B cell (primary cell): ENCODE data around the gene IL12RB1. TPM values are rescaled to one million over a fixed set of nuclear protein-coding genes. Genes with fewer than 3 reads are reported as not detected.

Experiments used
- ATAC-seq: fragments of 200-7000 bp; cut with Tn5 transposase; one replicate; pipeline ENCODE4 v1.10.0; 2021; ENCODE audit warnings: low read depth, mild to moderate bottlenecking, moderate number of reproducible peaks, moderate library complexity
- CTCF ChIA-PET: fragments of 350-600 bp; sonication (Branson Sonifier 250); formaldehyde crosslinking; loops from one replicate; lab custom pipeline; 2021; ENCODE audit warnings: antibody characterized with exemption, inconsistent platforms; lab: Charles Lee
- POLR2A ChIA-PET: fragments of 350-600 bp; sonication (Branson Sonifier 250); formaldehyde crosslinking; loops from one replicate; lab custom pipeline; 2021; ENCODE audit warnings: antibody characterized with exemption; lab: Charles Lee
- DNase-seq: peaks from one replicate; pipeline ENCODE4 v3.0.0; 2013
- H2AFZ ChIP-seq: 2 replicates; pipeline ENCODE4 v1.6.1; 2012; ENCODE audit warnings: mild to moderate bottlenecking, low read depth, low read length; ENCODE audit not compliant: insufficient read depth, poor library complexity, severe bottlenecking
- H3K27ac ChIP-seq, 2 donors: 1 replicate in 1 of 2; 2 replicates in 1 of 2; pipeline ENCODE4 v1.5.1; 2012 to 2013; ENCODE audit warnings: low read length in 2 of 2, mild to moderate bottlenecking in 2 of 2, moderate library complexity in 1 of 2
- H3K27me3 ChIP-seq, 4 experiments: fragments of 200-600 bp in 1 of 4; sonication (generic) in 1 of 4; replicated peaks in 1 of 4; 1 replicate in 2 of 4; 2 replicates in 2 of 4; pipeline versions ENCODE4 v1.6.1 to v1.7.0; 2013 to 2016; ENCODE audit warnings: low read length in 3 of 4, mild to moderate bottlenecking in 2 of 4, mixed read lengths in 1 of 4, moderate library complexity in 1 of 4; ENCODE audit not compliant: insufficient read depth in 4 of 4, control insufficient read depth in 3 of 4; ENCODE audit errors: control extremely low read depth in 1 of 4
- H3K36me3 ChIP-seq, 2 experiments: replicated peaks in 1 of 2; 1 replicate in 1 of 2; 2 replicates in 1 of 2; pipeline versions ENCODE4 v1.6.1 to v1.7.1; 2013; ENCODE audit warnings: low read length in 1 of 2; ENCODE audit not compliant: insufficient read depth in 2 of 2, control insufficient read depth in 1 of 2; ENCODE audit errors: control extremely low read depth in 1 of 2, extremely low read depth in 1 of 2
- H3K4me1 ChIP-seq, 2 donors: fragments of 200-600 bp in 1 of 2; sonication (generic) in 1 of 2; 1 replicate in 1 of 2; 2 replicates in 1 of 2; pipeline versions ENCODE4 v1.5.1 to v1.6.1; 2013 to 2017; ENCODE audit warnings: low read length in 2 of 2; ENCODE audit not compliant: control insufficient read depth in 2 of 2, insufficient read depth in 2 of 2
- H3K4me2 ChIP-seq: replicated peaks from 2 replicates; pipeline ENCODE3; 2012; ENCODE audit warnings: mild to moderate bottlenecking, low read depth, low read length; ENCODE audit not compliant: poor library complexity, severe bottlenecking
- H3K4me3 ChIP-seq, 5 experiments: fragments of 200-600 bp in 1 of 5; sonication (generic) in 1 of 5; 1 replicate in 3 of 5; 2 replicates in 2 of 5; pipeline versions ENCODE4 v1.5.1 to v1.7.0; 2011 to 2016; ENCODE audit warnings: low read length in 4 of 5, mild to moderate bottlenecking in 4 of 5, low read depth in 2 of 5, control low read depth in 1 of 5, moderate library complexity in 1 of 5; ENCODE audit not compliant: insufficient read depth in 1 of 5; ENCODE audit errors: control extremely low read depth in 1 of 5, extremely low read depth in 1 of 5
- H3K79me2 ChIP-seq: fragments of 200-600 bp; sonication (generic); one replicate; pipeline ENCODE4 v1.6.0; 2016; ENCODE audit warnings: low read length; ENCODE audit not compliant: control insufficient read depth, insufficient read depth
- H3K9ac ChIP-seq: fragments of 200-600 bp; sonication (generic); 2 replicates; pipeline ENCODE4 v1.6.1; 2017; ENCODE audit warnings: mild to moderate bottlenecking, low read length, moderate library complexity
- H3K9me3 ChIP-seq, 3 donors: one replicate each; pipeline versions ENCODE4 v1.6.1 to v1.7.1; 2013; ENCODE audit warnings: low read length in 2 of 3; ENCODE audit not compliant: control insufficient read depth in 2 of 3, insufficient read depth in 1 of 3; ENCODE audit errors: control extremely low read depth in 1 of 3
- H4K20me1 ChIP-seq: 2 replicates; pipeline ENCODE4 v1.6.0; 2012; ENCODE audit warnings: mild to moderate bottlenecking, low read length; ENCODE audit not compliant: insufficient read depth, control insufficient read depth, poor library complexity, severe bottlenecking
- H3K27ac Mint-ChIP-seq: one replicate; pipeline ENCODE4 v1.8.0; 2021; ENCODE audit warnings: mixed read lengths
- H3K27me3 Mint-ChIP-seq: one replicate; pipeline ENCODE4 v1.8.0; 2021; ENCODE audit warnings: mixed read lengths
- H3K4me1 Mint-ChIP-seq: one replicate; pipeline ENCODE4 v1.8.0; 2021; ENCODE audit warnings: mixed read lengths
- H3K4me3 Mint-ChIP-seq: one replicate; pipeline ENCODE4 v1.8.0; 2021; ENCODE audit warnings: mixed read lengths
- H3K9me3 Mint-ChIP-seq: one replicate; pipeline ENCODE4 v1.8.0; 2022; ENCODE audit warnings: mixed read lengths; ENCODE audit not compliant: insufficient read depth
- EZH2 ChIP-seq: IDR thresholded peaks from 2 replicates; pipeline ENCODE4 v1.6.1; 2012; ENCODE audit warnings: borderline replicate concordance, low read depth, mild to moderate bottlenecking, moderate library complexity, low read length; ENCODE audit not compliant: insufficient read depth, poor library complexity, severe bottlenecking
- WGBS: methylation state at CpG from one replicate; pipeline ENCODE4 v1.1.5; 2013; ENCODE audit warnings: missing lambda C conversion rate; ENCODE audit not compliant: insufficient coverage; 5-methylcytosine and 5-hydroxymethylcytosine counted together
- intact Hi-C: fragments of 100-400 bp; cut with micrococcal nuclease; formaldehyde crosslinking; loops from one replicate; pipeline ENCODE4 v1.10.0; 2022
- polyA plus RNA-seq: library from polyadenylated mRNA; depleted of rRNA; stranded (reverse); fragments of >200 nt; gene quantifications from 2 replicates; pipeline ENCODE4 v1.2.3, GENCODE V29; 2012
- total RNA-seq, 2 donors: library from RNA; stranded (reverse); fragments of 120-200 nt in 1 of 2; gene quantifications; 1 replicate in 1 of 2; 2 replicates in 1 of 2; pipeline versions ENCODE4 v1.2.3 to v1.2.4, GENCODE V29; 2013 to 2022
- TF ChIP-seq, protein P1 (sequence below): fragments of 200-600 bp; IDR thresholded peaks from one replicate; pipeline ENCODE4 v1.8.0; 2022; ENCODE audit warnings: antibody characterized with exemption, mild to moderate bottlenecking

Gene IL12RB1
- total and polyA plus RNA-seq, 2 donors (not counting 1 experiment from before 2014, with no cell fraction given): 18.8 to 24.5 TPM

DNA sequence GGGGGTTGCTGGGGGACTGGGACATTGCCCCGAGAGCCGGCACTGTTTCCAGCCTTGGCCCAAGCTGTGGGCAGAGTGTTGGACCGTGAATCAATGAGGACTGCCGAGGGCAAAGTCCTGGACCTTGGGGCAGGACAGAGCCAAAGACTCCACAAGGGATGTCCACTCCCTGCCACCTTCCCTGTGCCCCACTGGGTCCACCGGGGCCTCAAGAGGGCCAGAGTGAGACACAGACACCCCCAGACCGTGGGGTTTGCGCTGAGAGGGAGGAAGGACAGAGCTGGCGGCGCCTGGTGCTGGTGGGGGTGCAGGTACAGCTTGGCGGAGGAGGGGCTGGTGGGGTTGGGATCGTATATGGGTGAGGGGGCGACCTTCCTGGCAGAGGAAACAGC, 22.6 kb upstream of the IL12RB1 start:
- TF ChIP-seq, protein P1, sequence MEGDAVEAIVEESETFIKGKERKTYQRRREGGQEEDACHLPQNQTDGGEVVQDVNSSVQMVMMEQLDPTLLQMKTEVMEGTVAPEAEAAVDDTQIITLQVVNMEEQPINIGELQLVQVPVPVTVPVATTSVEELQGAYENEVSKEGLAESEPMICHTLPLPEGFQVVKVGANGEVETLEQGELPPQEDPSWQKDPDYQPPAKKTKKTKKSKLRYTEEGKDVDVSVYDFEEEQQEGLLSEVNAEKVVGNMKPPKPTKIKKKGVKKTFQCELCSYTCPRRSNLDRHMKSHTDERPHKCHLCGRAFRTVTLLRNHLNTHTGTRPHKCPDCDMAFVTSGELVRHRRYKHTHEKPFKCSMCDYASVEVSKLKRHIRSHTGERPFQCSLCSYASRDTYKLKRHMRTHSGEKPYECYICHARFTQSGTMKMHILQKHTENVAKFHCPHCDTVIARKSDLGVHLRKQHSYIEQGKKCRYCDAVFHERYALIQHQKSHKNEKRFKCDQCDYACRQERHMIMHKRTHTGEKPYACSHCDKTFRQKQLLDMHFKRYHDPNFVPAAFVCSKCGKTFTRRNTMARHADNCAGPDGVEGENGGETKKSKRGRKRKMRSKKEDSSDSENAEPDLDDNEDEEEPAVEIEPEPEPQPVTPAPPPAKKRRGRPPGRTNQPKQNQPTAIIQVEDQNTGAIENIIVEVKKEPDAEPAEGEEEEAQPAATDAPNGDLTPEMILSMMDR: no peak
- no peak for TF ChIP-seq EZH2
- Histone ChIP-seq H3K27me3 (no peaks in the 10 kb centered on the region), H3K9me3 (no peaks in the 10 kb centered on the region), H3K4me2 (peak overlapping the region; percentile 99), H2AFZ (peak overlapping the region; percentile 64), H3K4me1 (peaks cover 57 to 71% of the 10 kb centered on the region in 2 donors), H3K36me3 (peaks cover 0 to 24% of the 10 kb centered on the region in 2 experiments), H3K9ac (peak overlapping the region; percentile 81), H3K79me2 (peaks cover 49% of the 10 kb centered on the region), H4K20me1 (peaks cover 25% of the 10 kb centered on the region), H3K4me3 (peak overlapping the region in 4 of 5 experiments; percentile 50 to 71 (median 64)), H3K27ac (peak overlapping the region; percentile 71 to 82)
- Mint-ChIP-seq H3K4me3 (peak overlapping the region; percentile 74), H3K4me1 (peaks cover 65% of the 10 kb centered on the region), H3K27me3 (no peaks in the 10 kb centered on the region), H3K27ac (peak overlapping the region; percentile 84), H3K9me3 (no peaks in the 10 kb centered on the region)
- ChIA-PET CTCF (interaction anchor here (0.6 to 6.2 kb wide), 18 partner anchors 9 to 180 kb away, joined by 3 to 58 read pairs (median 3); partner anchors contain the start of genes ARRDC2, CCDC124, IL12RB1 and MAST3), POLR2A (interaction anchor here (0.6 to 2.4 kb wide), 10 partner anchors 9 to 390 kb away, joined by 3 to 21 read pairs (median 6); partner anchors contain the start of genes ARRDC2, IL12RB1, JUND and MAP1S)
- WGBS: 62% methylated on average over 10 of the region's 12 CpGs
- peak; percentile 46 for DNase-seq
- peak; percentile 9 for ATAC-seq
- intact Hi-C loops: loop anchor here (5.0 kb wide), 1 partner anchor 52 kb away; no protein-coding TSS in a partner anchor

DNA sequence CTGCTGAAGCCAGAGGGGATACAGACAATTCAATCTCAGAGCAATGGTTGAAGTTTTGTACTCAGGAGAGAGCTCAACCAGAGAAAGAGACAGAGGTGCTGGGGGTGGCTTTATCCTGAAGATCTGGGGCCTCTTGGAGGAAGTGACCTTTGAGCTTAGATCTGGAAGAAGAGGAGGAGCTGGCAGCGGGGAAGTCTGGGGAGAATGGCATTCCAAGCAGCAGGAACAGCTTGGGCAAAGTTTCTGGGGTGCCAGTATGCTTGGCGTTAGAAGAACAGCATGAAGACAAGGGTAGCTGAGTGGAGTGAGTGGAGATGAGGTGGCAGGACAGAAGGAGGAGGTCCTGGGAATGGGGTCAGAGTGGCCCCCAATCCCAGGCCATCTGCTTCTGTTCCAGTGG, 22.2 kb upstream of the IL12RB1 start:
- H3K4me1 Mint-ChIP-seq: peaks cover 66% of the 10 kb centered on the region
- POLR2A ChIA-PET: interaction anchor here (0.6 to 2.4 kb wide), 7 partner anchors 10 to 260 kb away, joined by 3 to 21 read pairs (median 5); partner anchors contain the start of genes ARRDC2, IL12RB1 and MAST3
- H3K27me3 Mint-ChIP-seq: no peaks in the 10 kb centered on the region
- H3K36me3 ChIP-seq: peaks cover 0 to 21% of the 10 kb centered on the region in 2 experiments
- H2AFZ ChIP-seq: no peak overlapping the region
- H3K9me3 ChIP-seq: no peaks in the 10 kb centered on the region
- TF ChIP-seq EZH2: no peak
- TF ChIP-seq, protein P1: no peak
- no peak overlapping the region for H3K4me3 ChIP-seq
- DNase-seq (no peak), ATAC-seq (no peak)
- no peak overlapping the region for H3K9ac ChIP-seq
- H3K9me3 Mint-ChIP-seq: no peaks in the 10 kb centered on the region
- intact Hi-C loops: loop anchor here (5.0 kb wide), 1 partner anchor 52 kb away; no protein-coding TSS in a partner anchor
- peaks cover 48% of the 10 kb centered on the region for H3K79me2 ChIP-seq
- H3K4me1 ChIP-seq: peaks cover 60 to 75% of the 10 kb centered on the region in 2 donors
- peak overlapping the region; percentile 84 for H3K27ac Mint-ChIP-seq
- 86% methylated on average over 2 of the region's 2 CpGs for WGBS
- H3K27ac ChIP-seq: peak overlapping the region; percentile 71 to 82
- peak overlapping the region; percentile 74 for H3K4me3 Mint-ChIP-seq
- CTCF ChIA-PET: interaction anchor here (0.6 to 6.2 kb wide), 18 partner anchors 9 to 179 kb away, joined by 3 to 58 read pairs (median 3); partner anchors contain the start of genes ARRDC2, CCDC124, IL12RB1 and MAST3
- H4K20me1 ChIP-seq: peaks cover 20% of the 10 kb centered on the region
- H3K4me2 ChIP-seq: peak overlapping the region; percentile 99
- H3K27me3 ChIP-seq: no peaks in the 10 kb centered on the region
